Measurements from ENCODE around the gene GPR146.

DNA sequence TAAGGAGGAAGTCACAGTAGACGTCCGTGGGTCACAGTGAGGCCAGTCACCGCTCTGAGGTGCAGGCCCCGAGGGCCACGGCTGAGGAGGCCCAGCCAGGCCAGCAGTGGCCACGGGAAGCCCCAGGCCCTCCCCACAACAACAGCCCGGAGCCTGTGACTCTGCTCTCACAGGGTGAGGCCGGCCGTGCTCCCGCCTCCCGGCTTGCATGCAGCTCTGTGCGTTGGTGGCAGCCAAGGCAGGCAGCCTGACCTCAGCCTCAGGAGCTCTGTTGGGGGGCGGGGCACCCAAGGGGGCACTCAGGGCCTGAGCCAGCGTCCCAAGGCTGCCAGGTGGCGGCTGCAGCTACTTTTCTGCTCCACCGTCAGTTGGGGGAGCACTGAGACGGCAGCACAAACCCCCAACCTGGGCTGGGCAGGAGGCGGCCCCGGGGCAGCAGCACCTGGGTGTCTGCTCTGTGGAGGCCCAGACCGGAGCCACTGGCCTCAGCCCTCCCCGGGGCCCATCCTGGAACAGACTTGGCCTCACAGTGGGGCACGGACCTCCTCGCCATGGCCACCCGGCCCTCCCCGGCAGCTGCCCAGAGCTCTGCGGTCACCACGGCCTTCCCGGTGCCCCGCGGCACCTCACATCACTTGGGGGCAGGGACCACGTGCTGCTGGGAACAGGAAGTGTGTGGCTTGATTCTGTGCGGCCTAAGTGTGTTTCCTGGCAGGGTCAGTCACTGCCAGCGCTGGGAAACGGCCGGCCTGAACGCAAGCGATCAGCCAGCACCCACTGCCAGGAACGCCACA, 48.1 kb upstream of the GPR146 start:
- TF ChIP-seq, protein P1, sequence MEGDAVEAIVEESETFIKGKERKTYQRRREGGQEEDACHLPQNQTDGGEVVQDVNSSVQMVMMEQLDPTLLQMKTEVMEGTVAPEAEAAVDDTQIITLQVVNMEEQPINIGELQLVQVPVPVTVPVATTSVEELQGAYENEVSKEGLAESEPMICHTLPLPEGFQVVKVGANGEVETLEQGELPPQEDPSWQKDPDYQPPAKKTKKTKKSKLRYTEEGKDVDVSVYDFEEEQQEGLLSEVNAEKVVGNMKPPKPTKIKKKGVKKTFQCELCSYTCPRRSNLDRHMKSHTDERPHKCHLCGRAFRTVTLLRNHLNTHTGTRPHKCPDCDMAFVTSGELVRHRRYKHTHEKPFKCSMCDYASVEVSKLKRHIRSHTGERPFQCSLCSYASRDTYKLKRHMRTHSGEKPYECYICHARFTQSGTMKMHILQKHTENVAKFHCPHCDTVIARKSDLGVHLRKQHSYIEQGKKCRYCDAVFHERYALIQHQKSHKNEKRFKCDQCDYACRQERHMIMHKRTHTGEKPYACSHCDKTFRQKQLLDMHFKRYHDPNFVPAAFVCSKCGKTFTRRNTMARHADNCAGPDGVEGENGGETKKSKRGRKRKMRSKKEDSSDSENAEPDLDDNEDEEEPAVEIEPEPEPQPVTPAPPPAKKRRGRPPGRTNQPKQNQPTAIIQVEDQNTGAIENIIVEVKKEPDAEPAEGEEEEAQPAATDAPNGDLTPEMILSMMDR (IDR thresholded peaks at IDR 0.05; ENCODE audit: poor library complexity), result no peak
- TF ChIP-seq EZH2 (IDR thresholded peaks at IDR 0.05; ENCODE audit: borderline replicate concordance) (no peak), EZH2phosphoT487 (IDR thresholded peaks at IDR 0.05; ENCODE audit: low read depth, severe bottlenecking, unreplicated experiment) (no peak)
